ENCODE measurements around the gene TMED9. TPM values are rescaled to one million over a fixed set of nuclear protein-coding genes. Genes with fewer than 3 reads are reported as not detected.

The TMED9 gene
- total and polyA plus RNA-seq, 10 of the 15 experiments (the other 5 are each of a cell fraction or from before 2014, with no cell fraction given), result 35.7 to 144 (median 105) TPM

DNA sequence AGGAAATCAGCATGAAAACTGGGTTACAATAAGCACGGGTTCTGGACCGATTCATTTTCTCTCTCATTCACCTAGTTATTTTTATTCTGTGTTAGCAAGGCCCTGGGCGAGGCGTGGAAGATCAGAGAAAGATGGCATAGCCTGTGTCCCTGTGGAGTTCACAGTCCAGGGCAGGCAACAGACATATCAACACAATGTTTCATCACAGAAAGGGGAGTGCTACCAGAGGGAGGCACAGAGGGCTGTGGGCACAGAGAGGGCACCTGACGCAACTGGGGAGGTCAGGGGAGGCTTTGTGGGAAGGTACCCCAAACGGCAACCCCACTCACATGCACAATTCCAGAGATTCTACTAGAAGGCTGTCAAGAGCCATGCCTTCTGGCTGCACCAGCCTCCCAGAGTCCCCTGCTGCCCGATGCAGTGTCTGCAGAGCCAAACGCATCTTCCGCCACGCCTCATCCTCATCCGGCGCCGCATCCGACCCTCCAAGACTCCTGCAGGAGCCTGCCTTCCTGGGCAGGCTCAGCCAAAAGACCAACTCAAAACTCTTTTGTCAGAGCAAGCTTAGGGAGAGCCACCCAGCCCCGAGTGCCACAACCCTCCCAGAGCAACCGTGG is 39.1 kb upstream of the TMED9 start:
- peak overlapping the region; percentile 57; the same call in 1 of the 2 replicates for H3K27ac ChIP-seq (ENCODE audit: control insufficient read depth, insufficient read depth)
- FAIRE-seq, result no peak
- TF ChIP-seq TBL1XR1 (IDR thresholded peaks at IDR 0.05; ENCODE audit: low read depth, low read length) (no peak), ATF7 (IDR thresholded peaks at IDR 0.05; ENCODE audit: low read depth) (no peak), SMC3 (IDR thresholded peaks at IDR 0.05; ENCODE audit: borderline replicate concordance, low read length) (no peak), PML (IDR thresholded peaks at IDR 0.05; ENCODE audit: low read length) (no peak), FOS (IDR thresholded peaks at IDR 0.05; ENCODE audit: borderline replicate concordance, extremely low read depth, insufficient read length) (no peak), TARDBP (IDR thresholded peaks at IDR 0.05; ENCODE audit: borderline replicate concordance) (no peak), HCFC1 (IDR thresholded peaks at IDR 0.05; ENCODE audit: low read length) (no peak), SRF (IDR thresholded peaks at IDR 0.05; ENCODE audit: low read depth in 2 of 2, low read length in 2 of 2) (no peak), IRF4 (IDR thresholded peaks at IDR 0.05; ENCODE audit: low read depth, low read length) (no peak)
- TF ChIP-seq, protein P1, sequence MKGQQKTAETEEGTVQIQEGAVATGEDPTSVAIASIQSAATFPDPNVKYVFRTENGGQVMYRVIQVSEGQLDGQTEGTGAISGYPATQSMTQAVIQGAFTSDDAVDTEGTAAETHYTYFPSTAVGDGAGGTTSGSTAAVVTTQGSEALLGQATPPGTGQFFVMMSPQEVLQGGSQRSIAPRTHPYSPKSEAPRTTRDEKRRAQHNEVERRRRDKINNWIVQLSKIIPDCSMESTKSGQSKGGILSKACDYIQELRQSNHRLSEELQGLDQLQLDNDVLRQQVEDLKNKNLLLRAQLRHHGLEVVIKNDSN (IDR thresholded peaks at IDR 0.05; ENCODE audit: borderline replicate concordance, extremely low read length, insufficient read depth, low read depth, low read length), result no peak
- TF ChIP-seq, protein P2, sequence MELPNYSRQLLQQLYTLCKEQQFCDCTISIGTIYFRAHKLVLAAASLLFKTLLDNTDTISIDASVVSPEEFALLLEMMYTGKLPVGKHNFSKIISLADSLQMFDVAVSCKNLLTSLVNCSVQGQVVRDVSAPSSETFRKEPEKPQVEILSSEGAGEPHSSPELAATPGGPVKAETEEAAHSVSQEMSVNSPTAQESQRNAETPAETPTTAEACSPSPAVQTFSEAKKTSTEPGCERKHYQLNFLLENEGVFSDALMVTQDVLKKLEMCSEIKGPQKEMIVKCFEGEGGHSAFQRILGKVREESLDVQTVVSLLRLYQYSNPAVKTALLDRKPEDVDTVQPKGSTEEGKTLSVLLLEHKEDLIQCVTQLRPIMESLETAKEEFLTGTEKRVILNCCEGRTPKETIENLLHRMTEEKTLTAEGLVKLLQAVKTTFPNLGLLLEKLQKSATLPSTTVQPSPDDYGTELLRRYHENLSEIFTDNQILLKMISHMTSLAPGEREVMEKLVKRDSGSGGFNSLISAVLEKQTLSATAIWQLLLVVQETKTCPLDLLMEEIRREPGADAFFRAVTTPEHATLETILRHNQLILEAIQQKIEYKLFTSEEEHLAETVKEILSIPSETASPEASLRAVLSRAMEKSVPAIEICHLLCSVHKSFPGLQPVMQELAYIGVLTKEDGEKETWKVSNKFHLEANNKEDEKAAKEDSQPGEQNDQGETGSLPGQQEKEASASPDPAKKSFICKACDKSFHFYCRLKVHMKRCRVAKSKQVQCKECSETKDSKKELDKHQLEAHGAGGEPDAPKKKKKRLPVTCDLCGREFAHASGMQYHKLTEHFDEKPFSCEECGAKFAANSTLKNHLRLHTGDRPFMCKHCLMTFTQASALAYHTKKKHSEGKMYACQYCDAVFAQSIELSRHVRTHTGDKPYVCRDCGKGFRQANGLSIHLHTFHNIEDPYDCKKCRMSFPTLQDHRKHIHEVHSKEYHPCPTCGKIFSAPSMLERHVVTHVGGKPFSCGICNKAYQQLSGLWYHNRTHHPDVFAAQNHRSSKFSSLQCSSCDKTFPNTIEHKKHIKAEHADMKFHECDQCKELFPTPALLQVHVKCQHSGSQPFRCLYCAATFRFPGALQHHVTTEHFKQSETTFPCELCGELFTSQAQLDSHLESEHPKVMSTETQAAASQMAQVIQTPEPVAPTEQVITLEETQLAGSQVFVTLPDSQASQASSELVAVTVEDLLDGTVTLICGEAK (IDR thresholded peaks at IDR 0.05; ENCODE audit: borderline replicate concordance), result no peak
- TF ChIP-seq, protein P3, sequence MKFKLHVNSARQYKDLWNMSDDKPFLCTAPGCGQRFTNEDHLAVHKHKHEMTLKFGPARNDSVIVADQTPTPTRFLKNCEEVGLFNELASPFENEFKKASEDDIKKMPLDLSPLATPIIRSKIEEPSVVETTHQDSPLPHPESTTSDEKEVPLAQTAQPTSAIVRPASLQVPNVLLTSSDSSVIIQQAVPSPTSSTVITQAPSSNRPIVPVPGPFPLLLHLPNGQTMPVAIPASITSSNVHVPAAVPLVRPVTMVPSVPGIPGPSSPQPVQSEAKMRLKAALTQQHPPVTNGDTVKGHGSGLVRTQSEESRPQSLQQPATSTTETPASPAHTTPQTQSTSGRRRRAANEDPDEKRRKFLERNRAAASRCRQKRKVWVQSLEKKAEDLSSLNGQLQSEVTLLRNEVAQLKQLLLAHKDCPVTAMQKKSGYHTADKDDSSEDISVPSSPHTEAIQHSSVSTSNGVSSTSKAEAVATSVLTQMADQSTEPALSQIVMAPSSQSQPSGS (IDR thresholded peaks at IDR 0.05; ENCODE audit: low read length), result no peak
- TF ChIP-seq, protein P4, sequence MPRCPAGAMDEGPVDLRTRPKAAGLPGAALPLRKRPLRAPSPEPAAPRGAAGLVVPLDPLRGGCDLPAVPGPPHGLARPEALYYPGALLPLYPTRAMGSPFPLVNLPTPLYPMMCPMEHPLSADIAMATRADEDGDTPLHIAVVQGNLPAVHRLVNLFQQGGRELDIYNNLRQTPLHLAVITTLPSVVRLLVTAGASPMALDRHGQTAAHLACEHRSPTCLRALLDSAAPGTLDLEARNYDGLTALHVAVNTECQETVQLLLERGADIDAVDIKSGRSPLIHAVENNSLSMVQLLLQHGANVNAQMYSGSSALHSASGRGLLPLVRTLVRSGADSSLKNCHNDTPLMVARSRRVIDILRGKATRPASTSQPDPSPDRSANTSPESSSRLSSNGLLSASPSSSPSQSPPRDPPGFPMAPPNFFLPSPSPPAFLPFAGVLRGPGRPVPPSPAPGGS (IDR thresholded peaks at IDR 0.05; ENCODE audit: borderline replicate concordance, insufficient read depth, low read depth, low read length, poor library complexity, severe bottlenecking), result no peak

More for the DNA sequence above, 39.1 kb upstream of the TMED9 start:
- ChIA-PET RAD21 (ENCODE audit: unreplicated experiment) (no interaction called here), CTCF (interaction anchor here (0.7 to 1.1 kb wide), 2 partner anchors 46 to 243 kb away, joined by 3 read pairs; no protein-coding TSS in a partner anchor), POLR2A (interaction anchor here (1.2 kb wide), 1 partner anchor 583 kb away, joined by 3 read pairs; no protein-coding TSS in a partner anchor), SMC1A (ENCODE audit: uncharacterized antibody, unreplicated experiment) (interaction anchor here (1.1 to 1.4 kb wide), 3 partner anchors 32 to 163 kb away, joined by 3 to 4 read pairs (median 3); no protein-coding TSS in a partner anchor)
- H3K79me2 ChIP-seq (ENCODE audit: control insufficient read depth, insufficient read depth, low read length), result peaks cover 24% of the 10 kb centered on the region
- H3K36me3 ChIP-seq (ENCODE audit: control insufficient read depth in 2 of 2, insufficient read depth in 2 of 2, low read length in 1 of 2), result 0 out of 4 replicates have a peak, but pooled peaks cover 0 to 3% of the 10 kb centered on the region in 2 experiments
- no peak overlapping the region for H2AFZ ChIP-seq (ENCODE audit: control insufficient read depth, low read depth, low read length)
- peak overlapping the region; percentile 76 for H3K9ac ChIP-seq (ENCODE audit: control insufficient read depth, insufficient read depth, low read length)
- peaks cover 8% of the 10 kb centered on the region for H3K4me1 ChIP-seq (ENCODE audit: control insufficient read depth, insufficient read depth, low read length)
- WGBS (ENCODE audit: insufficient coverage, insufficient replicate concordance, low lambda C conversion rate, missing lambda C conversion rate), result 77% methylated on average over 16 of the region's 16 CpGs
- H3K9me3 ChIP-seq (replicated peaks; ENCODE audit: control insufficient read depth, insufficient read depth, low read length), result no peaks in the 10 kb centered on the region
- no peaks in the 10 kb centered on the region for H3K27me3 ChIP-seq (replicated peaks in 1 of 2; ENCODE audit: control insufficient read depth in 2 of 2, insufficient read depth in 2 of 2, low read length in 1 of 2)
- H3K4me2 ChIP-seq (ENCODE audit: control insufficient read depth, insufficient read depth), result peak overlapping the region; percentile 91
- intact Hi-C loops (cut with micrococcal nuclease; ENCODE audit: unreplicated experiment) (loop anchor here (5.0 kb wide), 1 partner anchor 36 kb away; the partner anchor contains the start of gene DDX41), in situ Hi-C loops (cut with MboI) (no loop called here)
- no TSS peak for BruUV-seq (replicated peaks)
- H4K20me1 ChIP-seq (ENCODE audit: control insufficient read depth, insufficient read depth), result no peaks in the 10 kb centered on the region; the same call in 1 of the 2 replicates
- DNase-seq (ENCODE audit: low read depth, low spot score) (no peak), ATAC-seq (no peak)
- peak overlapping the region; percentile 92 for H3K4me3 ChIP-seq
